ENCODE measurements around the gene CD200.

The CD200 gene

DNA sequence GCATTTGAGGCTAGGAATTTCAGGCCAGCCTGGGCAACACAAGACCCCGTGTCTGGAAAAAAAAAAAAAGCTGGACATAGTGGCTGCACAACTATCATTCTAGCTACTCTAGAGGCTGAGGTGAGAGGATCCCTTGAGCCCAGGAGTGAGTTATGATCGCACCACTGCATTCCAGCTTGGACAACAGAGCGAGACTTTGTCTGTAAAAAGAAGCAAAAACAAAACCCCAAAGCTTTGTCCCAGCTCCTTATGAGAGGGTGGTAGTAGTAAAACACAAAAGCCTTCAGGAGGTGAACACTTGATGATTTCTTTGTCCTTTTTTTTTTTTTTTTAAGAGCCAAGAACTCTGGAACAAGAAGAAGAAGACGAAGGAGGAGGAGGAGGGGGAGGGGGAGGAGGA lies 1.1 kb upstream of the CD200 start:
- DNase-seq (ENCODE audit: low spot score) = no peak
- no peak for FAIRE-seq

DNA sequence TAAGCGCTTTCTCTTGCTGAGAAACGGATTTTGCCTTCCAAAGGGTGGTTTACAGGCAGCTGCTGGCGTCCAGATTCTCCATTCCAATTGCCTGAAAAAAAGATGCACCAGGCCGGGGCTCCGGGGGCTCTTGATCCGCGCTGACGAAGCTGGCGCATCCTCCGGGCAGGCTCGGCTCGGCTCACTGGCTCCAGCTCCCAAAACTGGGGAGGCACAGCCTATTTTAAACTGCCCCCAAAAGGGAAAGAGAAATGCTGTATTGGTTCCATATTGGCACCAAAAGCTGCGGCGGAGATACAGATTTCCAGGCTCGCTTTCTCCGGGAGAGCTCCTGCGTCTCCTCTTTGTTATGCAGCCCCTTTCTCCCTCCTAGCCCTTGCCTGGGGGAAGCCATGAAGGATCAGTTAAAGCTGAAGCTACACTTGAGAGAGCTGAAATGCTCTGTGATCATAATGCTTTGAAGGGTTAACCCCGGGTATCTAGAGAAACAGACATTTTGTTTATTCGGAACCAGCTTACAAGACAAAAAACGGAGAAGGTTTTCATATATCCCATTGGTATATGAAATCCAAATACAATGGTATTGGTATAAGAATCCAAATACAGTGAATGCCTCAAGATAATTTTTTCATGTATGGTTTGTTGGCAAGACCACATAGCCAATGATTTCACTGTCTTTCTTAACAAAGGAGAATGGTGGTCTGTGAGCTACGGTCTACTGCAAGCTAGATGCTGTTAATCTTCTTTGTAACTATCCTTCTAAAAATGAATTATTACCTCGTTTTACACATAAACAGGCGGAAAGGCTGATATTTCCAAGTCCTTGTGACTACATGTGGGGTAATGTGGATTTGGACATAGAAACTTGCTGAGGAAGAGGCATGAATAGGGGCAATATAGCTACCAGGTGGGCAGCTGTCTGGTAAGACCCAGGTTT lies 693 bp downstream of the CD200 start:
- DNase-seq (ENCODE audit: low spot score) = no peak
- no peak for FAIRE-seq

DNA sequence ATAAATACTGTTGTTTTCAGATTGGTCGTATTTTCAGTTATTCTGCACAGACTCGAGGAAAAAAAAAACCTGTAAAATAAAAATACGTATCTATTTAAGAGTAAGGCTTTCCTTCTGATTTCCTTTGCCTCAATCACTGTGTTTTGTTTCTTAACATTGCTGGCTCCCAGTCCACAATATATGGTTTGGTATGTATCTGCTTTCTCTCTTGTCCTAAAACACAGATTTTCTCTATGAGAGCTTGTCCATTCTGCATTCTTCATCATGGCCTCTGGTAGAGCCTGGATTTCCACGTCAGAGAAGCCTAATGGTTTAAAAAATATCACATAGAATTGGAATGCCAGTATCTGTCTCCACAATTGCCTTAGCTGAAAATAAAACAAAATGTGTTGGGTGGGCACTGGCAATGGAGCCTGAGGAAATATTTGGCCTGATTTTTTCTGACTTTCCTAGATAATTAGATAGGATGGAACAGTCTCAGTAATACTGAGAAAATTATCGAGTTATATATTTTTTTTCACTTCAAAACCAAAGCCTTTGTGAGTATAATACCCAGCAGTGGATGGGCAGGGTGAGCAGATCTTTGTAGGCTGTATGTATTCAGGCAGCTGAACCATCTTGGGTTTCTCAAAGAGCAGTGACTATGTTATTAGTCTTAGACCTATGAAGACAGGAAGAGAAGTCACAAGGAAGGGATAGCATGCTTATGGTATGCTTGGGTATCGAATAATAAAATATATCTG lies 1.9 kb downstream of the CD200 start:
- FAIRE-seq = no peak
- no peak for DNase-seq (ENCODE audit: low spot score)

DNA sequence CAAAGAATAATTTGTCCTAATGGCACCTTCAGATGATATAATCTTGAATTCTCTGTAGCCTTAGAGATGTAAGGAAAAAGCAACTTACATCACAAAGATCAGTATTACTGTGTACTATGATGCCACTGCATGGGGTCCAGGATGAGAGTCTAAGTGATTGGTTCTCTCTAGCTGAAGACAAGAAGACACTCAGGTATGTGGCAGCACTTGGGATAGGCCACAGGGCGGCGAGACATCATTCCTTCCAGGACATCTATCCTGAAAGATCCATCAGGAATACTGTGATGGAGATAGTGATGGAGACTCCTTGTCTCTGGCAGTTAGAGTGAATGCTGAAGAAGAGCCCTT lies 2.5 kb downstream of the CD200 start:
- FAIRE-seq = no peak
- no peak for DNase-seq (ENCODE audit: low spot score)

DNA sequence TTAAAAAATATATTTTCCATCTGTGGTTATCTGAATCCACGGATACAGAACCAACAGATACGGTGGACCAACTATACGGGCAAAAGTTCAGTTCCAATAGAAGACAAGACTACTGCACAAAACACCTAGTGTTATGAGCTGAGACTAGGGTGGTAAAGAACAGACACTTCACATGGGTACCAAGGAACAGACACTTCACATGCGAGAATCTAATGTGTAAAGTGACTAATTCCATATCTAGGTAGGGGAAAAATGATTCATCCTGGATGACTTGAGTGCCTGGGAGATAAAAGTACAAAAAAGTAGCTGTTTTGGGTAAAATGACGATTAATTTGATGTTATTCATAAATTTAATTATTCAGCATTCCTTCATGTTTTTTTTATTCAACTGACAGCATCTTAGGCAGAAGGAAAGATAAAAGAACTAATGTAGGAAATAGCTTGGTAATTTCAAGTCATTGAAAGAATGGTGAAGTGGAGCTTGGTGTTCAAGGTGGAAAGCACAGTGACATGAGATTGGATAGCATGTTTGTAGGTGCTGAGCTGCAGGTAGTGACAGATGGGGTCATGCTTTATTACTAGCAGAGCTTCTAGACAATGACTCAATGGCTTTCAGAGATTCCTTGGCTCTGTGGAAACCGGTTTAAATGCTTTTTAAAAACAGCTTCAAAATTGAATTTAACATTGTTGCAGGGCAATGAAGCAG lies 5.2 kb downstream of the CD200 start:
- DNase-seq (ENCODE audit: low spot score) (no peak), FAIRE-seq (no peak)

DNA sequence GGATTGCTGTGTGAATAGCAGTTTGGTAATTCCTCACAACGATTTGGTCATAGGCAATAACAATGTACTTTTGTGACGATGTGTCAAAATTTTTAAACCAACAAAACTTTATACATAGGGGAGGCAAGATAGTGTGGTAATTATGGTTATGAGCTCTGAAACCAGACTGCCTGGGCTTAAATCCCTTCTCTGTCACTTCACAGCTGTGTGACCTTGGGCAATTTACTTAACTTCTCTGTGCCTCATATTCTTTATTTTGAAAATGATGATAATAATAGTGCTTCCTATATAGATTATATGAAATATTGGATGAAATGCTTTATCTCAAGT lies 5.7 kb downstream of the CD200 start:
- FAIRE-seq (no peak), DNase-seq (ENCODE audit: low spot score) (no peak)

DNA sequence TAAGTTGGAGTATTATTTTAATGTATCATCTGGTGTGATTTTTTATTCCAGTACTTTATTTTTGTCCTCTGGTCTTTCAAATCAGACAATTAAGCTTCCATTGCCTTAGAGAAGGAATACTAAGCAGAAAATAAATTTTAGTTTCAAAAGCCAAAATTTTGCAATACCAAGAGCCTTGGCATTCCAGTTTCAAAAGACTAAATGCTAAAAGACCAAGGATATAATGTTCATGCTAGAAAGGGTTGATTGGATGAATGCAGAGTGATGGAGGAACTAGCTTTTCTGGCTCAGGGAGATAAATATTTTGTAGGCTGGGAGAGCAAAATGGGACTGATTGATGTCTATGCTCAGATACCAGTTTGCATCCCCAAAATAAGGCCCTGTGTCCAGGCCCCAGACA lies 6.2 kb downstream of the CD200 start:
- DNase-seq (ENCODE audit: low spot score) (no peak), FAIRE-seq (no peak)

DNA sequence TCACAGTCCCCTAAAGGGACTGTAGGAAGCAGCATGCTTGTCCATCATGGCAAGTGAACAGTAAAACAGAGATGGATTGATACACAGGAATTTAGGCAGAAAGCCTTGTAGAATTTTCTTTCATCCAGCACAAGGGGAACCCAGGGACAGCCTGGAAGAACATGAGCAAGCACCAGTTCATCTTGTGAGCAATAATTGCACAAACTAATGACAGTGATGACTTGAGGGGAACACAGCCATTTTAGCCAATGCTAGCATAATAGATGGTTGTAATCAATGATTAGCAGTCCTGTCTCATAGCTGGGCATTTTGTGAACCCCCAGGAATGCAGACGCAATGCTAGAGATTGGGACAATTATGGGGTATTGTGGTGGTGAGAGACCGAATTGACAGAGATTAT lies 6.7 kb downstream of the CD200 start:
- DNase-seq (ENCODE audit: low spot score) (no peak), FAIRE-seq (no peak)

DNA sequence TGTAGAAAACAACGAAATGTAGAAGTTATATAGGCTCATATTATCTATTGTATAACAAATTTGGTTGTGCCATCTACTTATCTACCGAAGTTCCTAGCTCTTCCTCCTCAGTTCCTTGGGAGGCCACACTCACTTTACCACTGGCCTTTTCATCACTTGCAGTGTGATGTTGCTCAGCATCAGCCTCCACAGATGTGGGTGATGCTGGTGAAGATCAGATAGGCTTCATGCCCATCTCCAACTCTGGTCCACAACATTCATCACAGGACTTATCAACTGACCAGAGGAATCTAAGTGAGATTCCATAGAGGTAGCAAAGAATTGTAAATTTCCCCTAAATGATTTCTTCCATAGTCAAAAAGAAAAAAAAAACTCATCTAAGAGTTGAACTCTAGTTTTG lies 8.4 kb downstream of the CD200 start:
- DNase-seq (ENCODE audit: low spot score) (no peak), FAIRE-seq (no peak)

DNA sequence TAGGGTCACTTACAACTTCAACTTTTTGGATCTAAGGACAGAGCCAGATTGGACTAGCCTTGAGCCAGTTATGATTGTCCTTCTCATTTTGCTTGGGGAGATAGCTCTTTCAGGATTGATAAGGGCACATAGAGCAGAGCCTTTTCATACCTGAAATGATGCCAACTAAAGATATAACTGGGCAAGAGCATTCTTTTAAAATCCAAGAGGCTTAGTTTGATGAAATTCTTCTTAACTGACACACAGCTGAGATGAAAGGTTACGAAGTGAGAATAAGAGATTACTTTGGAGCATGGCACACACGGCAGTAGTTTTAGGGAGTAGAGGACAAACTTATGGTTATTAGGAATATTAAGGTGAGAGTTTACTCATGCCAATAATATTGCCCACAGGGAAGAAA lies 12.7 kb downstream of the CD200 start:
- DNase-seq (ENCODE audit: low spot score) = no peak
- FAIRE-seq = no peak

DNA sequence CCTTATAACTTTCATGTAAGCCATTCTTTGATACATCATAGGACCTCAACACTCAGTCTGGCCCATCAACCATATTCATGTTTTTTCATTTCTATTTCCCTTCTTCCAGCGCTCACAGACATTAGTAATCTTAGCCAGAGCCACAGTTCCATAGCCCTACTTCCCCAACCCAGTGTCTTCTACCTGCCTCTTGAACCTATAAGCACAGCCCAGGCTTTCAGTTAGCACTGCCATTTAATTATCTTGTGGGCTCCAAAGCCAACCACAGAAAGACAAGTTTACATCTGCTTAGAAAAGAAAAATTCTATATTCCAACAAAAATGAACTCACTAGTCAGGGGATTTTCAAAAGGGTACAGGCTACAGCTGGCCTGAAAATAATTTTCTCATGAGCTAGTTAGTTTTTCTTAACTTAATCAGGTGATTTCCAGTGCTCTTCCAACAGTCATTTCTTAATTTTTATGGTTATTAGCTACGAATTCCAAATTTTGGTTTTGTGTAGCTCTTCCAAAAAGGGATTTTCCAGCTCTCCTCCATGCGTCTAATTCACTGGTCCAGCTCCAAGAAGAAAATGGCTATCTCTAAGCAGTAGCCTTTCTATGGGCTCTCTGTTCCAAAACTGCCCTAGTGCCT lies 13.7 kb downstream of the CD200 start:
- FAIRE-seq = no peak
- no peak for DNase-seq (ENCODE audit: low spot score)

DNA sequence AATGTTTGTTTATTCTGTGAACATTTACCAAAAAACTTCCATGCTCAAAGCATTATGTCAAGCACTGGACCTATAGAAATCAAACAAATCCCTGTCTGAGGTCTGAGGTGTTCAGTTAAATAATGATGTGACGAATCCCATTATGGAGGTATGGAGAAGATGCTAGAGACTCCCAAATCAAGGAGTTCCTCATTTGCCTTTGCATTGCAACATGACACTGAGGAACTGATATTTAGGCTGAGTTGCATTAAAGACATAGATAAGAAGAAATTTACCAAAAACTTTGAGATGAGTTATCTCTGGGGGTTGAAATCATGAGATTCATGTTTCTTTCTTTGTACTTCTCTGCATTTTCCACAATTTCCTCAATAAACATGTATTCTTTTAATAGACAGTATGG lies 16.0 kb downstream of the CD200 start:
- FAIRE-seq = no peak

DNA sequence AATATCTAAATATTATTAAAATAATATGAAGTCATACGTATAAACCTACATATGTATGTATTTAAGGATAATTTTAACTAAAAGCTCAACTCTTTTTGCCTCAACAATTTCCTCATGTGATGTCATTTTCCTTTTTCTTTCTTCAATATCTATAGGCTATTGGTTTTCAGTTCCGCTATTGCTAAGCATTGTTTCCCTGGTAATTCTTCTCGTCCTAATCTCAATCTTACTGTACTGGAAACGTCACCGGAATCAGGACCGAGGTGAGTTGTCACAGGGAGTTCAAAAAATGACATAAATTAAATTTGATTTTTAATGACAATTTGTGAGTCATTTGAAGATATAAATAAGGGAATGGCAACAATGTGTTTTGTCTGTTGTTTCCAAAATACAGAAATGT lies 16.6 kb downstream of the CD200 start:
- DNase-seq (ENCODE audit: low spot score) = no peak
- FAIRE-seq = no peak

More for the DNA sequence above, 16.0 kb downstream of the CD200 start:
- no peak for DNase-seq (ENCODE audit: low spot score)

DNA sequence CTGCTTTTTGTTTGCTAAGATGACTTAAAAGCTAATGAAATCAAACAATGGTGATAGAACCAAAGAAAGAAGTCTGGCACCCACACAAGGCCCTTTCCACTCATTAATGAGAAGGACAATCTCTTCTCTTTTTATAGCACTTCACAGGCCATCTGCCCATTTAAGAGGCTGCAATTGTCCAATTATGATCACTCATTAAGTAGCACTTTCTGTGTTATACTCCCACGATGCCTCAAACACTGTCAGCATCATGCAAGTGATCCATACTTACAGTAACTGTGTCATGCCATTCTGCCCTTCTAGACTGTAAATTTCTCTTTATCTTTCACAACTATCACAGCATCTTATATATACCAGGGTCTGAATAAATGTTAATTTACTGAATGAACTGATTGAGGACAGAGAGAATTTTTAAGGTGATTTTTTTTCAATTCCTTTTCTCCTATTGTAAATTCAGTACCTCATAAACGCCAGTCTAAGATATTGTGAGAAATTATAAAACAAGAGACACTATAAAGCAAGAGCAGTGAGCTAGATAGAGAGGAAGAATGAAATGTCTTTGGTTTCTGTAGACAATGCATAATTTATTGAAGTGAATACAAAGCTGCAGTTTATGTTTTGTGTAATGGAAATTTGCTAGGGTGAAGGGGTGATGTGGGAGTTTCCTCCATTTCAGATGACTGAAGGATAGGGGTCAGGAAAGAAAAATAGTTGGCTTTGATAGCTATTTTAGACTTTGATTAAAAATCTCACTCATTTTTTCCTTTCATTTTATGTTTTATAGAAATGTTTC lies 17.3 kb downstream of the CD200 start:
- FAIRE-seq (no peak), DNase-seq (ENCODE audit: low spot score) (no peak)

DNA sequence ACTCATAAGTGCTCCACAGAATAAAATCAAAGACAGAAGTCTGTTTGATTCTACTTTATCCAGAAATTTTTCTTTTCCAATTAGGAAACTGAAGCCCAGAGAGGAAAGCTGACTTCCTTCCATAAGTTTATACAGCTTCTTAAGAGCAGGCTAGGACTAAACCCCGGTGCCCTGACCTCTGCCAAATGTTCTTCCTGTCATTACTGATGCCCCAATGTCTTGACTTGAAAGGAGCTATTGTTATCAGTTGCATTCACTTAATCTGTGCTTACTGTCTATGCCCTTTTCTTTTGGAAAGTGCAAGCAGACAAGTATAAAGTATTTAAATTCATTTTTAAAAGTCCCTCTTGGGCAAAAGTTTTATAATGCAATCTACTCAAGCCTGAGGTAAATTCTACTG lies 18.1 kb downstream of the CD200 start:
- FAIRE-seq = no peak

DNA sequence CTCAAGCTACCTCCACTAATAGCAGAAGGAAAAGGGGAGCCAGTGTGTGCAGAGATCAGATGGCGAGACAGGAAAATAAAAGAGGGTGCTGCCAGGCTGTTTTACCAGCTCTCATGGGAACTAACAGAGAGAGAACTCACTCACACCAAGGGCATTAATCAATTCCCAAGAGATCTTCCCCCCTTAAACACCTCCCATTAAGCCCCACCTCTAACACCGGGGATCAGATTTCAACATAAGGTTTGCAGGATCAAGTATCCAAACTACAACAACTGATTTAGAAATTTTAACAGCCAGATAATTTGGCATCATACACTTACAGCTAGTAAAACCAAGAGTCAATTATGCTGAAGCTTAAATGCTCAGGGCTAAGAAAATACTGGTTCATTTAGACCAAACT lies 18.9 kb downstream of the CD200 start:
- no peak for FAIRE-seq
- no peak for DNase-seq (ENCODE audit: low spot score)

More for the DNA sequence above, 18.1 kb downstream of the CD200 start:
- DNase-seq (ENCODE audit: low spot score) = no peak

DNA sequence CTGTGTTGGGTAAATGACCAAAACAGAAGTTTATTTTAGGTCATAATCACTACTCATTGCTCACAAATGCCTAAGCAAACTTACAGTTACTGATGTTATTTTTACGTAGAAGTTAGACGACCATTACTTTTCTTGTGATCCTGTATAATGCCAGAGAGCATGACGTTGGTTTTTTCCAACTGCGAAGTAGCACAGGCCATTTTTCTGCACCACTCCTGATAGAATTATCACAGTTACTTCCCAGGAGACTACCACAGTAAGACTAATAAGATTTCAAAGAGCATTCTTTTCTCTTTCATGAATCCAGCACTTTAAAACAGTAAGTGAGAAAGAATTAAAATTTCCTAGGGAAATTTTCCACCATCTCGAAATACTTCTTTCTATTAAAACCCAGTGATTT lies 19.8 kb downstream of the CD200 start:
- DNase-seq (ENCODE audit: low spot score) = no peak
- no peak for FAIRE-seq

DNA sequence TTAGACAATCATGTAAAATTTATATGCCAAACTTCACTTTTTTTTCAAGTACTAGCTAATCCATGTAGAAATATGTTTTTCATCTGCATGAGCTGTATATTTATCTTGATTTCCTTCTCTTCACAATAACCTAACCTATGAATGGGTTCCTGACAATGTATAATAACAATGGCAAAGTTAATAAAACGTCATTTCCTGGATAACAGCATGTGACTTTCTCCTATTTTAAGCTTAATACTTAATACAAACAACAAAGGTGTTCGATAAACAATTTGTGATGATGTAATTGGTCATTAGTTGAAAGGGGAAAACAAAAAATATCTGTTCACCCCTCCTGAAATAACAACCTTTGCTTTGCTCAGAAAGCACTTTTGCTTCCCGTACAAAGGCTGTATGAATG lies 20.4 kb downstream of the CD200 start:
- DNase-seq (ENCODE audit: low spot score) = no peak
- FAIRE-seq = no peak

DNA sequence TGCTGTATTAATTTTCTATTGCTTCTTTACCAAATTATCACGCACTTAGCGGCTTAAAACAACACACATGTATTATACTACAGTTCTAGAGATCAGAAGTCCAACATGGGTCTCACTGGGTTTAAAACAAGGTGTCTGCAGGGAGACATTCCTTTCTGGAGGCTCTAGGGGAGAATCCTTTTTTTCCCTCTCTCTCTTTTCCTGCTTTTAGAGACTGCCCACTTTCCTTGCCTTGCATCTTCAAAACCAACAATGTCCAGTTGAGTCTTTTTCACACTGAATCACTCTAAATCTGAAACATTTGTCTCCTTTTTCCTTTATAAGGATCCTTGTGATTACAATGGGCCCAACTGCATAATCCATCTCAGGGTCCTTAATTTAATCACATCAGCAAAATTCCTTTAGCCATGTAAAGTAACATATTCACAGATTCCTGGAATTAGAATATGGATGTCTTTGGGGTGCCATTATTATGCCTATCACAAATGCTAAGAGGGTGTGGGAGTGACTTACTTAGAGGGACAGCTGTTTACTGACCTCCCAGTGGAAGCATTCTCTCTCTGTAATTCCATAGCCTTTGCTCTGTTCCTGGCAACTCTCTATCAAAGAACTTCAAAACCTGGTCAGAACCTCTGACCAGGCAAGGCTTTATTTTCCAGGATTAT lies 21.8 kb downstream of the CD200 start:
- FAIRE-seq (no peak), DNase-seq (ENCODE audit: low spot score) (no peak)

DNA sequence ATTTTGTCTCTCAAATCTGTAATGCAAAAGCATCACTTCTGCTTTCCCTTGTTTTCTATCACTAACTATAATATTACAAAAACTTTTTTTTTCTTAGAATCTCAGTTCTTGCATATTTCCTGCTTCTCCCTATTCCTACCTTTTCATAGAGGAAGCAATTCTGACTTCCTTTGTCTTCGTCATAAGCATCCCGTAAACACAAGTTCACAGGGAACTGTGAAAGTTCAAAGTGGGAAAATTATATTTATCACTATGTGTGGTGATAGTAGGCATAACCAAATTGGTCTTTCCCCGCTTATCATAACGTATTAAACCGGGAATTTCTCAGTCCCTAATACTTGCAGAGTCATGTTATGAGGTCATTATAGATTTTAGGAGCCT lies 22.3 kb downstream of the CD200 start:
- no peak for FAIRE-seq
- DNase-seq (ENCODE audit: low spot score) = no peak
